Measurements from ENCODE around the gene QSER1. TPM values are rescaled to one million over a fixed set of nuclear protein-coding genes. Genes with fewer than 3 reads are reported as not detected.
A peak's percentile ranks its signal among the peaks of the same experiment; 100 is the strongest.

The QSER1 gene
- total and polyA plus RNA-seq, 10 of the 15 experiments (the other 5 are each of a cell fraction or from before 2014, with no cell fraction given): 2.1 to 15.0 (median 9.4) TPM

DNA sequence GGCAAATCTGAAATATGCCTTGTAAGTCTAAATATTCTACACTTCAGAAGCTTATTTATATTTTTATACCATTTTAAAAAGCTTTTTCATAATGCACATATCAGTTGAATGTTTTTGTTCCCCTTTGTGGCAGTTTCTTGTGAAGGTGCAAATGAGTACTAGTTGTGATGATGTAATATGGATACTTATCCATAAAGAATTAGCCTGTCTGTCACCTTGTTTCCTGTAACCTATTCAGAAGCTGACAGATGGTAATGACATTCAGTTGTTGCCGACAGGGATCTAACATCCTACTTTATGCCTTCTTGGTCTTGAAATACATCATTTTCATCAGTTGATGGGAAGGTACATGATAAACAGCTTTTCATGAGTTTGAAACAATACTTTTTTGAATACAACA lies 2.9 kb downstream of the QSER1 start:
- intact Hi-C loops (cut with micrococcal nuclease; ENCODE audit: unreplicated experiment): loop anchor here (10.0 kb wide), 1 partner anchor 359 kb away; the partner anchor contains the start of gene HIPK3
- peak overlapping the region; percentile 20; the same call in 1 of the 2 replicates for H3K27ac ChIP-seq (ENCODE audit: control insufficient read depth, insufficient read depth)
- H3K36me3 ChIP-seq (ENCODE audit: control insufficient read depth in 2 of 2, insufficient read depth in 2 of 2, low read length in 1 of 2): peaks cover 0 to 3% of the 10 kb centered on the region in 2 experiments; a peak in 1 of 4 replicates
- no peak overlapping the region for H3K9ac ChIP-seq (ENCODE audit: control insufficient read depth, insufficient read depth, low read length)
- H3K4me2 ChIP-seq (ENCODE audit: control insufficient read depth, insufficient read depth): peak overlapping the region; percentile 73
- no peaks in the 10 kb centered on the region for H3K9me3 ChIP-seq (replicated peaks; ENCODE audit: control insufficient read depth, insufficient read depth, low read length)
- SMC1A ChIA-PET (ENCODE audit: uncharacterized antibody, unreplicated experiment): interaction anchor here (0.7 to 7.4 kb wide), 16 partner anchors 10 to 168 kb away, joined by 3 to 47 read pairs (median 5); no protein-coding TSS in a partner anchor
- RAD21 ChIA-PET (ENCODE audit: unreplicated experiment): interaction anchor here (0.8 to 2.3 kb wide), 9 partner anchors 44 to 170 kb away, joined by 3 to 12 read pairs (median 5); partner anchors contain the start of gene PRRG4
- ATAC-seq (no peak), DNase-seq (ENCODE audit: low read depth, low spot score) (no peak), FAIRE-seq (no peak)
- peak overlapping the region; percentile 91; the same call in 1 of the 2 replicates for H3K4me3 ChIP-seq
- CTCF ChIA-PET: interaction anchor here (1.0 to 6.3 kb wide), 8 partner anchors 9 to 169 kb away, joined by 3 to 41 read pairs (median 7); no protein-coding TSS in a partner anchor
- POLR2A ChIA-PET: interaction anchor here (0.5 to 1.4 kb wide), 5 partner anchors 9 to 168 kb away, joined by 3 to 6 read pairs (median 4); no protein-coding TSS in a partner anchor
- WGBS (ENCODE audit: insufficient coverage, insufficient replicate concordance, low lambda C conversion rate, missing lambda C conversion rate): 100% methylated on average over 1 of the region's 1 CpG
- peaks cover 72% of the 10 kb centered on the region for H3K79me2 ChIP-seq (ENCODE audit: control insufficient read depth, insufficient read depth, low read length)
- no peak overlapping the region for H2AFZ ChIP-seq (ENCODE audit: control insufficient read depth, low read depth, low read length)
- BruUV-seq (replicated peaks): no TSS peak
- no peaks in the 10 kb centered on the region for H3K27me3 ChIP-seq (replicated peaks in 1 of 2; ENCODE audit: control insufficient read depth in 2 of 2, insufficient read depth in 2 of 2, low read length in 1 of 2)
- peaks cover 22% of the 10 kb centered on the region for H3K4me1 ChIP-seq (ENCODE audit: control insufficient read depth, insufficient read depth, low read length)
- H4K20me1 ChIP-seq (ENCODE audit: control insufficient read depth, insufficient read depth): no peaks in the 10 kb centered on the region
- in situ Hi-C loops (cut with MboI): no loop called here
- TF ChIP-seq ZNF217 (IDR thresholded peaks at IDR 0.05) (no peak), TCF7 (IDR thresholded peaks at IDR 0.05; ENCODE audit: borderline replicate concordance) (no peak), CREM (IDR thresholded peaks at IDR 0.05; ENCODE audit: low read depth) (no peak), ZBED1 (IDR thresholded peaks at IDR 0.05; ENCODE audit: borderline replicate concordance) (no peak), IKZF2 (IDR thresholded peaks at IDR 0.05) (peak; percentile 46 to 55; a peak in 2 of 4 replicates)
- TF ChIP-seq, protein P1, sequence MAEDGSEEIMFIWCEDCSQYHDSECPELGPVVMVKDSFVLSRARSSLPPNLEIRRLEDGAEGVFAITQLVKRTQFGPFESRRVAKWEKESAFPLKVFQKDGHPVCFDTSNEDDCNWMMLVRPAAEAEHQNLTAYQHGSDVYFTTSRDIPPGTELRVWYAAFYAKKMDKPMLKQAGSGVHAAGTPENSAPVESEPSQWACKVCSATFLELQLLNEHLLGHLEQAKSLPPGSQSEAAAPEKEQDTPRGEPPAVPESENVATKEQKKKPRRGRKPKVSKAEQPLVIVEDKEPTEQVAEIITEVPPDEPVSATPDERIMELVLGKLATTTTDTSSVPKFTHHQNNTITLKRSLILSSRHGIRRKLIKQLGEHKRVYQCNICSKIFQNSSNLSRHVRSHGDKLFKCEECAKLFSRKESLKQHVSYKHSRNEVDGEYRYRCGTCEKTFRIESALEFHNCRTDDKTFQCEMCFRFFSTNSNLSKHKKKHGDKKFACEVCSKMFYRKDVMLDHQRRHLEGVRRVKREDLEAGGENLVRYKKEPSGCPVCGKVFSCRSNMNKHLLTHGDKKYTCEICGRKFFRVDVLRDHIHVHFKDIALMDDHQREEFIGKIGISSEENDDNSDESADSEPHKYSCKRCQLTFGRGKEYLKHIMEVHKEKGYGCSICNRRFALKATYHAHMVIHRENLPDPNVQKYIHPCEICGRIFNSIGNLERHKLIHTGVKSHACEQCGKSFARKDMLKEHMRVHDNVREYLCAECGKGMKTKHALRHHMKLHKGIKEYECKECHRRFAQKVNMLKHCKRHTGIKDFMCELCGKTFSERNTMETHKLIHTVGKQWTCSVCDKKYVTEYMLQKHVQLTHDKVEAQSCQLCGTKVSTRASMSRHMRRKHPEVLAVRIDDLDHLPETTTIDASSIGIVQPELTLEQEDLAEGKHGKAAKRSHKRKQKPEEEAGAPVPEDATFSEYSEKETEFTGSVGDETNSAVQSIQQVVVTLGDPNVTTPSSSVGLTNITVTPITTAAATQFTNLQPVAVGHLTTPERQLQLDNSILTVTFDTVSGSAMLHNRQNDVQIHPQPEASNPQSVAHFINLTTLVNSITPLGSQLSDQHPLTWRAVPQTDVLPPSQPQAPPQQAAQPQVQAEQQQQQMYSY (CRISPR knock-in tag; IDR thresholded peaks at IDR 0.05): no peak
- TF ChIP-seq, protein P2, sequence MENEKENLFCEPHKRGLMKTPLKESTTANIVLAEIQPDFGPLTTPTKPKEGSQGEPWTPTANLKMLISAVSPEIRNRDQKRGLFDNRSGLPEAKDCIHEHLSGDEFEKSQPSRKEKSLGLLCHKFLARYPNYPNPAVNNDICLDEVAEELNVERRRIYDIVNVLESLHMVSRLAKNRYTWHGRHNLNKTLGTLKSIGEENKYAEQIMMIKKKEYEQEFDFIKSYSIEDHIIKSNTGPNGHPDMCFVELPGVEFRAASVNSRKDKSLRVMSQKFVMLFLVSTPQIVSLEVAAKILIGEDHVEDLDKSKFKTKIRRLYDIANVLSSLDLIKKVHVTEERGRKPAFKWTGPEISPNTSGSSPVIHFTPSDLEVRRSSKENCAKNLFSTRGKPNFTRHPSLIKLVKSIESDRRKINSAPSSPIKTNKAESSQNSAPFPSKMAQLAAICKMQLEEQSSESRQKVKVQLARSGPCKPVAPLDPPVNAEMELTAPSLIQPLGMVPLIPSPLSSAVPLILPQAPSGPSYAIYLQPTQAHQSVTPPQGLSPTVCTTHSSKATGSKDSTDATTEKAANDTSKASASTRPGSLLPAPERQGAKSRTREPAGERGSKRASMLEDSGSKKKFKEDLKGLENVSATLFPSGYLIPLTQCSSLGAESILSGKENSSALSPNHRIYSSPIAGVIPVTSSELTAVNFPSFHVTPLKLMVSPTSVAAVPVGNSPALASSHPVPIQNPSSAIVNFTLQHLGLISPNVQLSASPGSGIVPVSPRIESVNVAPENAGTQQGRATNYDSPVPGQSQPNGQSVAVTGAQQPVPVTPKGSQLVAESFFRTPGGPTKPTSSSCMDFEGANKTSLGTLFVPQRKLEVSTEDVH (IDR thresholded peaks at IDR 0.05; ENCODE audit: low read depth, partially characterized antibody): no peak
- TF ChIP-seq, protein P3, sequence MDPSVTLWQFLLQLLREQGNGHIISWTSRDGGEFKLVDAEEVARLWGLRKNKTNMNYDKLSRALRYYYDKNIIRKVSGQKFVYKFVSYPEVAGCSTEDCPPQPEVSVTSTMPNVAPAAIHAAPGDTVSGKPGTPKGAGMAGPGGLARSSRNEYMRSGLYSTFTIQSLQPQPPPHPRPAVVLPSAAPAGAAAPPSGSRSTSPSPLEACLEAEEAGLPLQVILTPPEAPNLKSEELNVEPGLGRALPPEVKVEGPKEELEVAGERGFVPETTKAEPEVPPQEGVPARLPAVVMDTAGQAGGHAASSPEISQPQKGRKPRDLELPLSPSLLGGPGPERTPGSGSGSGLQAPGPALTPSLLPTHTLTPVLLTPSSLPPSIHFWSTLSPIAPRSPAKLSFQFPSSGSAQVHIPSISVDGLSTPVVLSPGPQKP (IDR thresholded peaks at IDR 0.05; ENCODE audit: low read depth, low read length): no peak
- TF ChIP-seq, protein P4, sequence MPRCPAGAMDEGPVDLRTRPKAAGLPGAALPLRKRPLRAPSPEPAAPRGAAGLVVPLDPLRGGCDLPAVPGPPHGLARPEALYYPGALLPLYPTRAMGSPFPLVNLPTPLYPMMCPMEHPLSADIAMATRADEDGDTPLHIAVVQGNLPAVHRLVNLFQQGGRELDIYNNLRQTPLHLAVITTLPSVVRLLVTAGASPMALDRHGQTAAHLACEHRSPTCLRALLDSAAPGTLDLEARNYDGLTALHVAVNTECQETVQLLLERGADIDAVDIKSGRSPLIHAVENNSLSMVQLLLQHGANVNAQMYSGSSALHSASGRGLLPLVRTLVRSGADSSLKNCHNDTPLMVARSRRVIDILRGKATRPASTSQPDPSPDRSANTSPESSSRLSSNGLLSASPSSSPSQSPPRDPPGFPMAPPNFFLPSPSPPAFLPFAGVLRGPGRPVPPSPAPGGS (IDR thresholded peaks at IDR 0.05; ENCODE audit: borderline replicate concordance, insufficient read depth, low read depth, low read length, poor library complexity, severe bottlenecking): no peak
- TF ChIP-seq, protein P5, sequence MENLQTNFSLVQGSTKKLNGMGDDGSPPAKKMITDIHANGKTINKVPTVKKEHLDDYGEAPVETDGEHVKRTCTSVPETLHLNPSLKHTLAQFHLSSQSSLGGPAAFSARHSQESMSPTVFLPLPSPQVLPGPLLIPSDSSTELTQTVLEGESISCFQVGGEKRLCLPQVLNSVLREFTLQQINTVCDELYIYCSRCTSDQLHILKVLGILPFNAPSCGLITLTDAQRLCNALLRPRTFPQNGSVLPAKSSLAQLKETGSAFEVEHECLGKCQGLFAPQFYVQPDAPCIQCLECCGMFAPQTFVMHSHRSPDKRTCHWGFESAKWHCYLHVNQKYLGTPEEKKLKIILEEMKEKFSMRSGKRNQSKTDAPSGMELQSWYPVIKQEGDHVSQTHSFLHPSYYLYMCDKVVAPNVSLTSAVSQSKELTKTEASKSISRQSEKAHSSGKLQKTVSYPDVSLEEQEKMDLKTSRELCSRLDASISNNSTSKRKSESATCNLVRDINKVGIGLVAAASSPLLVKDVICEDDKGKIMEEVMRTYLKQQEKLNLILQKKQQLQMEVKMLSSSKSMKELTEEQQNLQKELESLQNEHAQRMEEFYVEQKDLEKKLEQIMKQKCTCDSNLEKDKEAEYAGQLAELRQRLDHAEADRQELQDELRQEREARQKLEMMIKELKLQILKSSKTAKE (IDR thresholded peaks at IDR 0.05; ENCODE audit: low read depth, poor library complexity, severe bottlenecking): peak; percentile 47

All from GM12878 (cell line).